BJ (cell line): Measurements from ENCODE around the gene RIC8B. TPM values are rescaled to one million over a fixed set of nuclear protein-coding genes. Genes with fewer than 3 reads are reported as not detected.

ENCODE experiments used
- CTCF ChIA-PET: fragments of 350-600 bp; formaldehyde crosslinking; extraction: SDS; loops from one replicate; lab custom pipeline; 2021; ENCODE audit warnings: antibody characterized with exemption, inconsistent platforms; lab: Yijun Ruan, JAX
- POLR2A ChIA-PET: fragments of 300-600 bp; sonication (Branson Sonifier 250); formaldehyde crosslinking; extraction: SDS; loops from one replicate; lab custom pipeline; 2021; ENCODE audit warnings: antibody characterized with exemption; lab: Charles Lee
- DNase-seq: peaks from one replicate; pipeline ENCODE4 v3.0.0-alpha.2; 2011; ENCODE audit warnings: low read depth
- H3K27me3 ChIP-seq: 2 replicates; pipeline ENCODE4 v1.6.0; 2011; ENCODE audit warnings: low read length; ENCODE audit not compliant: control insufficient read depth, insufficient read depth
- H3K36me3 ChIP-seq: 2 replicates; pipeline ENCODE4 v1.5.1; 2011; ENCODE audit warnings: low read length; ENCODE audit not compliant: control insufficient read depth, insufficient read depth
- H3K4me3 ChIP-seq: 2 replicates; pipeline ENCODE4 v1.5.1; 2011; ENCODE audit warnings: low read depth, mild to moderate bottlenecking, control low read depth, low read length
- polyA plus RNA-seq: library from polyadenylated mRNA; depleted of rRNA; stranded (reverse); fragments of >200 nt; gene quantifications from 2 replicates; pipeline ENCODE4 v1.2.3, GENCODE V29; 2011
- TF ChIP-seq, protein P1 (sequence below): IDR thresholded peaks from 2 replicates; pipeline ENCODE4 v1.5.1; 2011; ENCODE audit warnings: low read depth, mild to moderate bottlenecking, control low read depth, inconsistent platforms, low read length, moderate library complexity; ENCODE audit not compliant: insufficient read depth

RIC8B gene
- polyA plus RNA-seq, 1 experiment = 5.6 TPM

DNA sequence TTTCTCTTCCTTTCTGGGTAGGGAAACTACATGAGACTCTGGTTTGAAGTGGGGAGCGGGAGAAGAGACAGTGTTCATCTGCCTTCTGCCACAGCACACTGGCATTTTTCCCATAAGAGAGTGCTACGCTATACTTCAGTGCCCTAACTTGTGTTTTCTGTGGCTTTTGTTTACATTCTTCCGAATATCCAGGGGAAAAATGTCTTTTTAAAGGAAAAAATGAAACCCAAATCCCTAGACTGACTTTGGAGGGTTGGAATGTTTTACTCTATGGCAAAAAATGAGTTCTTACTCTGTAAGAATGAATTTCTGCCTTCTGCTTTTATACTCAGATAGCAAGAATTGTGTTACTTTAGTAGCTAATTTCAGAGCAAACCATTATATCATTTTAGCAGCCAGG lies 93.2 kb downstream of the RIC8B start:
- Histone ChIP-seq H3K27me3 (no peaks in the 10 kb centered on the region), H3K4me3 (no peak overlapping the region), H3K36me3 (no peaks in the 10 kb centered on the region)
- TF ChIP-seq, protein P1, sequence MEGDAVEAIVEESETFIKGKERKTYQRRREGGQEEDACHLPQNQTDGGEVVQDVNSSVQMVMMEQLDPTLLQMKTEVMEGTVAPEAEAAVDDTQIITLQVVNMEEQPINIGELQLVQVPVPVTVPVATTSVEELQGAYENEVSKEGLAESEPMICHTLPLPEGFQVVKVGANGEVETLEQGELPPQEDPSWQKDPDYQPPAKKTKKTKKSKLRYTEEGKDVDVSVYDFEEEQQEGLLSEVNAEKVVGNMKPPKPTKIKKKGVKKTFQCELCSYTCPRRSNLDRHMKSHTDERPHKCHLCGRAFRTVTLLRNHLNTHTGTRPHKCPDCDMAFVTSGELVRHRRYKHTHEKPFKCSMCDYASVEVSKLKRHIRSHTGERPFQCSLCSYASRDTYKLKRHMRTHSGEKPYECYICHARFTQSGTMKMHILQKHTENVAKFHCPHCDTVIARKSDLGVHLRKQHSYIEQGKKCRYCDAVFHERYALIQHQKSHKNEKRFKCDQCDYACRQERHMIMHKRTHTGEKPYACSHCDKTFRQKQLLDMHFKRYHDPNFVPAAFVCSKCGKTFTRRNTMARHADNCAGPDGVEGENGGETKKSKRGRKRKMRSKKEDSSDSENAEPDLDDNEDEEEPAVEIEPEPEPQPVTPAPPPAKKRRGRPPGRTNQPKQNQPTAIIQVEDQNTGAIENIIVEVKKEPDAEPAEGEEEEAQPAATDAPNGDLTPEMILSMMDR = no peak
- POLR2A ChIA-PET = no interaction called here
- no peak for DNase-seq
- CTCF ChIA-PET = interaction anchor here (0.6 kb wide), 1 partner anchor 100 kb away, joined by 6 read pairs; no protein-coding TSS in a partner anchor

- CTCF ChIA-PET = interaction anchor here (0.6 kb wide), 1 partner anchor 52 kb away, joined by 3 read pairs; no protein-coding TSS in a partner anchor
- Histone ChIP-seq H3K36me3 (no peaks in the 10 kb centered on the region), H3K27me3 (no peaks in the 10 kb centered on the region), H3K4me3 (no peak overlapping the region)
- TF ChIP-seq, protein P1 = no peak
- DNase-seq = no peak
- POLR2A ChIA-PET = no interaction called here
These were observed 94.7 kb downstream of the RIC8B start for GRCh38 chr12:106868982-106869700.

- TF ChIP-seq, protein P1 = no peak
- CTCF ChIA-PET = no interaction called here
- no peak overlapping the region for H3K4me3 ChIP-seq
These were observed 95.6 kb downstream of the RIC8B start for GRCh38 chr12:106870116-106870515.

DNA sequence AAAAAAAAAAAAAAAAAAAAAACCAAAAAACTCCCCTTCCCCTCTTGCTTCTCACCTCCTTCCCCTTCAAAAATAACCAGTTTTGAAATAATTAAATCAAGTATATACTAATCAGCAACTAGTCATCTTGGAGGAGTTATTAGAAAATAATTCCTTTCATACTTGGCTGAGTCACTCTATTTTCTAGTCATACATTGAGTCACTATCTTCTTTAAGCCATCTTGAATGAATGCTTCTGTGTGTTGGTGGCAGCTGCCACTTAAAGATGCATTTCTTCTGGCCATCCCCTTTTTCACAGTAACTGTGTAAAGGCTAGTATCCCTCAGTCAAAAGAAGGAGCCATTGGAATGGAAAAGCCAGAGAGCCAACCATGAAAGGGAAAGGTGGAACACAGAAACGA lies 97.0 kb downstream of the RIC8B start:
- TF ChIP-seq, protein P1 = no peak
- Histone ChIP-seq H3K4me3 (no peak overlapping the region), H3K36me3 (no peaks in the 10 kb centered on the region), H3K27me3 (no peaks in the 10 kb centered on the region)
- CTCF ChIA-PET = no interaction called here
- peak; percentile 15 for DNase-seq
- POLR2A ChIA-PET = no interaction called here

More at GRCh38 chr12:106870116-106870515, 95.6 kb downstream of the RIC8B start:
- DNase-seq = no peak
- POLR2A ChIA-PET = no interaction called here
- Histone ChIP-seq H3K27me3 (no peaks in the 10 kb centered on the region), H3K36me3 (no peaks in the 10 kb centered on the region)

- no peaks in the 10 kb centered on the region for H3K36me3 ChIP-seq
- H3K4me3 ChIP-seq = no peak overlapping the region
- POLR2A ChIA-PET = no interaction called here
- CTCF ChIA-PET = interaction anchor here (0.5 to 0.9 kb wide), 2 partner anchors 8 to 487 kb away, joined by 3 read pairs; no protein-coding TSS in a partner anchor
- no peaks in the 10 kb centered on the region for H3K27me3 ChIP-seq
- DNase-seq = no peak
- TF ChIP-seq, protein P1 = no peak
These were observed 99.5 kb downstream of the RIC8B start for GRCh38 chr12:106873983-106874382.
